ENCODE measurements around the gene OR10AD1. TPM values are rescaled to one million over a fixed set of nuclear protein-coding genes. Genes with fewer than 3 reads are reported as not detected.

The OR10AD1 gene
- total and polyA plus RNA-seq, 9 of the 15 experiments (the other 6 are each of a cell fraction or from before 2014, with no cell fraction given), result not detected

GRCh38 chr12:48197971-48198671, 5.0 kb downstream of the OR10AD1 start (continued):
- TF ChIP-seq ZNF407 (IDR thresholded peaks at IDR 0.05; ENCODE audit: low read depth) (no peak), GABPA (tag; conservative IDR thresholded peaks at IDR 0.05; ENCODE audit: low read depth) (0 out of 2 replicates have a peak, but pooled peaks have one; percentile 32), PHF20 (IDR thresholded peaks at IDR 0.05; ENCODE audit: partially characterized antibody) (peak; percentile 60), ZNF699 (CRISPR knock-in tag; IDR thresholded peaks at IDR 0.05; ENCODE audit: insufficient replicate concordance) (no peak), ZSCAN29 (IDR thresholded peaks at IDR 0.05) (no peak), TAF1 (IDR thresholded peaks at IDR 0.05; ENCODE audit: control insufficient read depth, extremely low read depth, insufficient read depth, low read length, severe bottlenecking) (peak; percentile 94), ZFPM2 (CRISPR knock-in tag; IDR thresholded peaks at IDR 0.05) (no peak), ZNF696 (CRISPR knock-in tag; conservative IDR thresholded peaks at IDR 0.05) (no peak), MYNN (IDR thresholded peaks at IDR 0.05) (no peak), MYNN (CRISPR knock-in tag; IDR thresholded peaks at IDR 0.05) (no peak)
- TF ChIP-seq, protein P1, sequence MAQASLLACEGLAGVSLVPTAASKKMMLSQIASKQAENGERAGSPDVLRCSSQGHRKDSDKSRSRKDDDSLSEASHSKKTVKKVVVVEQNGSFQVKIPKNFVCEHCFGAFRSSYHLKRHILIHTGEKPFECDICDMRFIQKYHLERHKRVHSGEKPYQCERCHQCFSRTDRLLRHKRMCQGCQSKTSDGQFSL (CRISPR knock-in tag; IDR thresholded peaks at IDR 0.05), result no peak
- TF ChIP-seq, protein P1 (tag; IDR thresholded peaks at IDR 0.05), result no peak
- TF ChIP-seq, protein P2, sequence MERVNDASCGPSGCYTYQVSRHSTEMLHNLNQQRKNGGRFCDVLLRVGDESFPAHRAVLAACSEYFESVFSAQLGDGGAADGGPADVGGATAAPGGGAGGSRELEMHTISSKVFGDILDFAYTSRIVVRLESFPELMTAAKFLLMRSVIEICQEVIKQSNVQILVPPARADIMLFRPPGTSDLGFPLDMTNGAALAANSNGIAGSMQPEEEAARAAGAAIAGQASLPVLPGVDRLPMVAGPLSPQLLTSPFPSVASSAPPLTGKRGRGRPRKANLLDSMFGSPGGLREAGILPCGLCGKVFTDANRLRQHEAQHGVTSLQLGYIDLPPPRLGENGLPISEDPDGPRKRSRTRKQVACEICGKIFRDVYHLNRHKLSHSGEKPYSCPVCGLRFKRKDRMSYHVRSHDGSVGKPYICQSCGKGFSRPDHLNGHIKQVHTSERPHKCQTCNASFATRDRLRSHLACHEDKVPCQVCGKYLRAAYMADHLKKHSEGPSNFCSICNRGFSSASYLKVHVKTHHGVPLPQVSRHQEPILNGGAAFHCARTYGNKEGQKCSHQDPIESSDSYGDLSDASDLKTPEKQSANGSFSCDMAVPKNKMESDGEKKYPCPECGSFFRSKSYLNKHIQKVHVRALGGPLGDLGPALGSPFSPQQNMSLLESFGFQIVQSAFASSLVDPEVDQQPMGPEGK (CRISPR knock-in tag; IDR thresholded peaks at IDR 0.05; ENCODE audit: borderline replicate concordance), result no peak

Measured in K562 (cell line).